ENCODE data around the gene APOC3.

Gene APOC3

DNA sequence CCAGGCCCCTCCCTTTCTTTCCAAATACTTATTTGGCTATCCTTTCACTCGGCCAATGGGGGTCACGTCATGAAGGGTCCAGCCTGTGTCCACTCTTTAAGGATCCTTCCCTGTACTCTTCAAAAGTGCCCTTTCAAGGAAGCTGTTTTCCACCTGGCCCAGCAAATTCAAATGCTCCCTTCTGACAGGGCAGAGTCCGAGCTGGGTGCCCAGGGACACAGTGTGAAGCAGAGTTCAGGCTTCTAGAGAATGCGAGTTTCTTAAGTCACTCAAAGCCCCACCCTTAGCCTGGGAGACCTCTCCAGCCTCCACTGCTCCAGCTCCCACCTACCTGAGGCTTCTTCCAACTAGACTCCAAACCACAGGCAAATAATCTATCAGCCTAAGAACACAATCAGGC lies 13.2 kb downstream of the APOC3 start:
- Histone ChIP-seq H3K9me3 (replicated peaks in 1 of 2; ENCODE audit: control insufficient read depth in 2 of 2, insufficient read depth in 1 of 2, low read depth in 1 of 2, low read length in 2 of 2) (no peaks in the 10 kb centered on the region), H2AFZ (ENCODE audit: low read length) (no peak overlapping the region), H2BK15ac (ENCODE audit: low read length) (no peak overlapping the region), H2BK120ac (ENCODE audit: low read depth, low read length) (no peak overlapping the region), H3K9ac (ENCODE audit: low read depth, low read length, poor library complexity) (no peak overlapping the region), H2AK5ac (ENCODE audit: low read depth, low read length) (no peak overlapping the region), H3K36me3 (replicated peaks in 1 of 2; ENCODE audit: control insufficient read depth in 2 of 2, insufficient read depth in 2 of 2, low read length in 2 of 2) (peaks cover 25 to 51% of the 10 kb centered on the region in 2 donors), H3K4me2 (ENCODE audit: insufficient read depth, low read length, poor library complexity, severe bottlenecking) (no peak overlapping the region), H3K18ac (ENCODE audit: low read length) (no peak overlapping the region), H3K27ac (replicated peaks; ENCODE audit: low read length) (no peak overlapping the region), H2BK5ac (ENCODE audit: low read length) (no peak overlapping the region), H3K4ac (ENCODE audit: low read length) (no peak overlapping the region), H3K79me1 (ENCODE audit: low read depth, low read length) (no peaks in the 10 kb centered on the region), H3K27me3 (ENCODE audit: control insufficient read depth in 3 of 3, insufficient read depth in 3 of 3, low read depth in 1 of 3, low read length in 3 of 3) (no peaks in the 10 kb centered on the region), H3K4me1 (ENCODE audit: control insufficient read depth in 2 of 2, insufficient read depth in 1 of 2, low read depth in 1 of 2, low read length in 2 of 2) (peaks cover 1 to 6% of the 10 kb centered on the region in 2 donors), H3K23ac (ENCODE audit: low read depth, low read length, poor library complexity) (no peak overlapping the region), H4K8ac (ENCODE audit: low read depth, low read length) (no peak overlapping the region), H3K14ac (ENCODE audit: low read length) (no peak overlapping the region), H4K91ac (ENCODE audit: low read depth, low read length, poor library complexity) (no peak overlapping the region), H3K4me3 (ENCODE audit: low read length in 2 of 2) (no peak overlapping the region), H2BK12ac (ENCODE audit: low read length) (no peak overlapping the region)
- DNase-seq (ENCODE audit: low spot score) = no peak
- no CpG with 5 or more reads among the region's 4 CpGs for WGBS, 2 donors (ENCODE audit: extremely low coverage in 2 of 2, insufficient read length in 2 of 2, insufficient replicate concordance in 1 of 2)

- Histone ChIP-seq H2AK5ac (ENCODE audit: low read depth, low read length) (no peak overlapping the region), H3K4me2 (ENCODE audit: insufficient read depth, low read length, poor library complexity, severe bottlenecking) (no peak overlapping the region), H3K14ac (ENCODE audit: low read length) (no peak overlapping the region), H3K4me1 (ENCODE audit: control insufficient read depth in 2 of 2, insufficient read depth in 1 of 2, low read depth in 1 of 2, low read length in 2 of 2) (peaks cover 0 to 2% of the 10 kb centered on the region in 2 donors), H3K4ac (ENCODE audit: low read length) (no peak overlapping the region), H3K9me3 (replicated peaks in 1 of 2; ENCODE audit: control insufficient read depth in 2 of 2, insufficient read depth in 1 of 2, low read depth in 1 of 2, low read length in 2 of 2) (no peaks in the 10 kb centered on the region), H4K91ac (ENCODE audit: low read depth, low read length, poor library complexity) (no peak overlapping the region), H3K4me3 (ENCODE audit: low read length in 2 of 2) (peak overlapping the region in 1 of 2 donors; percentile 21), H2BK120ac (ENCODE audit: low read depth, low read length) (no peak overlapping the region), H3K18ac (ENCODE audit: low read length) (no peak overlapping the region), H2BK5ac (ENCODE audit: low read length) (no peak overlapping the region), H2AFZ (ENCODE audit: low read length) (no peak overlapping the region), H3K27ac (replicated peaks; ENCODE audit: low read length) (no peak overlapping the region), H2BK12ac (ENCODE audit: low read length) (no peak overlapping the region), H3K36me3 (replicated peaks in 1 of 2; ENCODE audit: control insufficient read depth in 2 of 2, insufficient read depth in 2 of 2, low read length in 2 of 2) (peaks cover 25 to 55% of the 10 kb centered on the region in 2 donors), H3K27me3 (ENCODE audit: control insufficient read depth in 3 of 3, insufficient read depth in 3 of 3, low read depth in 1 of 3, low read length in 3 of 3) (no peaks in the 10 kb centered on the region), H4K8ac (ENCODE audit: low read depth, low read length) (no peak overlapping the region), H3K23ac (ENCODE audit: low read depth, low read length, poor library complexity) (no peak overlapping the region), H2BK15ac (ENCODE audit: low read length) (no peak overlapping the region), H3K9ac (ENCODE audit: low read depth, low read length, poor library complexity) (no peak overlapping the region), H3K79me1 (ENCODE audit: low read depth, low read length) (no peaks in the 10 kb centered on the region)
- WGBS, 2 donors (ENCODE audit: extremely low coverage in 2 of 2, insufficient read length in 2 of 2, insufficient replicate concordance in 1 of 2) = no CpG with 5 or more reads among the region's 9 CpGs
- DNase-seq (ENCODE audit: low spot score) = no peak
Measured at GRCh38 chr11:116843661-116844060, 14.0 kb downstream of the APOC3 start.

DNA sequence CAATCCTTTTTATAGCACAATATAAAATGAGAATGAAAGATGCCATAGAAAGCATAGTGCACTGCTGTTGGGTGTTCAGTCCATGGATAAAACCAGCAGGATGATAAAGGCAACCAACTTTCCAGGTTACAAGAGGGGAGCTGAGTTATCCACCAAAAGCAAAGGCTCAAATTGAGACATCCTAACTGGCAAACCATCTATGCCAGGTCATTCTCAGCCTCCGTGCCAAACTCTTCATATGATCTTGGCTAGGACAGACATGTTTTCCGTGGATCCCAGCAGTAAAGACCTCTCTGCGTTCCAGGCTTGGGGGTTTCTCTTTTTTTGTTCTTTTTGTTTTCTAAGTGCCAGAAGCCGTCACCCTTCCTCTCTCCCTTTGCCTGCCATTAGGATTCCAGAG lies 15.0 kb downstream of the APOC3 start:
- no peak overlapping the region for H3K27ac ChIP-seq (replicated peaks; ENCODE audit: low read length)
- no peak overlapping the region for H2AFZ ChIP-seq (ENCODE audit: low read length)
- H3K23ac ChIP-seq (ENCODE audit: low read depth, low read length, poor library complexity) = no peak overlapping the region
- no peak overlapping the region for H2BK12ac ChIP-seq (ENCODE audit: low read length)
- no peak overlapping the region for H4K8ac ChIP-seq (ENCODE audit: low read depth, low read length)
- WGBS, 2 donors (ENCODE audit: extremely low coverage in 2 of 2, insufficient read length in 2 of 2, insufficient replicate concordance in 1 of 2) = no CpG with 5 or more reads among the region's 4 CpGs
- H3K4ac ChIP-seq (ENCODE audit: low read length) = no peak overlapping the region
- no peak overlapping the region for H4K91ac ChIP-seq (ENCODE audit: low read depth, low read length, poor library complexity)
- no peak overlapping the region for H3K18ac ChIP-seq (ENCODE audit: low read length)
- H3K4me3 ChIP-seq (ENCODE audit: low read length in 2 of 2) = no peak overlapping the region
- H3K27me3 ChIP-seq (ENCODE audit: control insufficient read depth in 3 of 3, insufficient read depth in 3 of 3, low read depth in 1 of 3, low read length in 3 of 3) = no peaks in the 10 kb centered on the region
- H2BK15ac ChIP-seq (ENCODE audit: low read length) = no peak overlapping the region
- DNase-seq (ENCODE audit: low spot score) = no peak
- peaks cover 0 to 2% of the 10 kb centered on the region in 2 donors for H3K4me1 ChIP-seq (ENCODE audit: control insufficient read depth in 2 of 2, insufficient read depth in 1 of 2, low read depth in 1 of 2, low read length in 2 of 2)
- no peaks in the 10 kb centered on the region for H3K79me1 ChIP-seq (ENCODE audit: low read depth, low read length)
- H3K4me2 ChIP-seq (ENCODE audit: insufficient read depth, low read length, poor library complexity, severe bottlenecking) = no peak overlapping the region
- no peak overlapping the region for H3K9ac ChIP-seq (ENCODE audit: low read depth, low read length, poor library complexity)
- H3K36me3 ChIP-seq (replicated peaks in 1 of 2; ENCODE audit: control insufficient read depth in 2 of 2, insufficient read depth in 2 of 2, low read length in 2 of 2) = peaks cover 31 to 66% of the 10 kb centered on the region in 2 donors
- H3K14ac ChIP-seq (ENCODE audit: low read length) = no peak overlapping the region
- H2BK120ac ChIP-seq (ENCODE audit: low read depth, low read length) = no peak overlapping the region
- H3K9me3 ChIP-seq (replicated peaks in 1 of 2; ENCODE audit: control insufficient read depth in 2 of 2, insufficient read depth in 1 of 2, low read depth in 1 of 2, low read length in 2 of 2) = no peaks in the 10 kb centered on the region
- H2AK5ac ChIP-seq (ENCODE audit: low read depth, low read length) = no peak overlapping the region
- no peak overlapping the region for H2BK5ac ChIP-seq (ENCODE audit: low read length)

GRCh38 chr11:116847612-116848011 lies 17.9 kb downstream of the APOC3 start:
- no peak overlapping the region for H3K9ac ChIP-seq (ENCODE audit: low read depth, low read length, poor library complexity)
- H3K14ac ChIP-seq (ENCODE audit: low read length) = no peak overlapping the region
- H2AK5ac ChIP-seq (ENCODE audit: low read depth, low read length) = no peak overlapping the region
- H4K91ac ChIP-seq (ENCODE audit: low read depth, low read length, poor library complexity) = no peak overlapping the region
- no peak overlapping the region for H3K4me2 ChIP-seq (ENCODE audit: insufficient read depth, low read length, poor library complexity, severe bottlenecking)
- H2BK15ac ChIP-seq (ENCODE audit: low read length) = no peak overlapping the region
- H3K9me3 ChIP-seq (replicated peaks in 1 of 2; ENCODE audit: control insufficient read depth in 2 of 2, insufficient read depth in 1 of 2, low read depth in 1 of 2, low read length in 2 of 2) = no peaks in the 10 kb centered on the region
- no peaks in the 10 kb centered on the region for H3K79me1 ChIP-seq (ENCODE audit: low read depth, low read length)
- WGBS, 2 donors (ENCODE audit: extremely low coverage in 2 of 2, insufficient read length in 2 of 2, insufficient replicate concordance in 1 of 2) = no CpG with 5 or more reads among the region's 4 CpGs
- no peak overlapping the region for H3K4me3 ChIP-seq (ENCODE audit: low read length in 2 of 2)
- H3K4me1 ChIP-seq (ENCODE audit: control insufficient read depth in 2 of 2, insufficient read depth in 1 of 2, low read depth in 1 of 2, low read length in 2 of 2) = peaks cover 0 to 2% of the 10 kb centered on the region in 2 donors
- H3K23ac ChIP-seq (ENCODE audit: low read depth, low read length, poor library complexity) = no peak overlapping the region
- no peak overlapping the region for H2AFZ ChIP-seq (ENCODE audit: low read length)
- H2BK5ac ChIP-seq (ENCODE audit: low read length) = no peak overlapping the region
- no peak overlapping the region for H3K18ac ChIP-seq (ENCODE audit: low read length)
- H2BK12ac ChIP-seq (ENCODE audit: low read length) = no peak overlapping the region
- H3K27ac ChIP-seq (replicated peaks; ENCODE audit: low read length) = no peak overlapping the region
- DNase-seq (ENCODE audit: low spot score) = no peak
- no peaks in the 10 kb centered on the region for H3K27me3 ChIP-seq (ENCODE audit: control insufficient read depth in 3 of 3, insufficient read depth in 3 of 3, low read depth in 1 of 3, low read length in 3 of 3)
- H3K36me3 ChIP-seq (replicated peaks in 1 of 2; ENCODE audit: control insufficient read depth in 2 of 2, insufficient read depth in 2 of 2, low read length in 2 of 2) = peaks cover 31 to 79% of the 10 kb centered on the region in 2 donors
- H3K4ac ChIP-seq (ENCODE audit: low read length) = no peak overlapping the region
- H2BK120ac ChIP-seq (ENCODE audit: low read depth, low read length) = no peak overlapping the region
- no peak overlapping the region for H4K8ac ChIP-seq (ENCODE audit: low read depth, low read length)

Measured in neuronal stem cell (in vitro differentiated cells).